Measurements from ENCODE around the gene ZNF408.
A peak's percentile ranks its signal among the peaks of the same experiment; 100 is the strongest.

The ZNF408 gene

DNA sequence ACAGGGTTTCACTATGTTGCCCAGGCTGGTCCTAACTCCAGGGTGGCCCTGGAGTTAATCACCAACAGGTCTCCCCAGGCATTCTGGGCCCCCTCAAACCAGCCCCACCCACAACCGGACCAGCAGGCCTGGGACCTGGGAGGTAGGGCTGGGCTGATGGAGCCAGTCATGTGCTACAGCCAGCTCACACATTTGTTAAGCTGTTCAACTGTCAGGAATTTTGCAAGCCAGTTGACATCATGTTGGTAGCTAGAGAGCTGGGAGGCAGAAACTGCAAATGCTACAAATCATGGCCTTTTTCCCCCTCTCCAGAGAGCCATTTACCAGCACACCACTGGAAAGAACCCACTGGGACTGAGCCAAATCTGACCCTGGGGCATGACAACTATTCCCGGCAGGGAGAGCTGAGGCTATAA lies 7.2 kb upstream of the ZNF408 start:
- TF ChIP-seq, protein P1, sequence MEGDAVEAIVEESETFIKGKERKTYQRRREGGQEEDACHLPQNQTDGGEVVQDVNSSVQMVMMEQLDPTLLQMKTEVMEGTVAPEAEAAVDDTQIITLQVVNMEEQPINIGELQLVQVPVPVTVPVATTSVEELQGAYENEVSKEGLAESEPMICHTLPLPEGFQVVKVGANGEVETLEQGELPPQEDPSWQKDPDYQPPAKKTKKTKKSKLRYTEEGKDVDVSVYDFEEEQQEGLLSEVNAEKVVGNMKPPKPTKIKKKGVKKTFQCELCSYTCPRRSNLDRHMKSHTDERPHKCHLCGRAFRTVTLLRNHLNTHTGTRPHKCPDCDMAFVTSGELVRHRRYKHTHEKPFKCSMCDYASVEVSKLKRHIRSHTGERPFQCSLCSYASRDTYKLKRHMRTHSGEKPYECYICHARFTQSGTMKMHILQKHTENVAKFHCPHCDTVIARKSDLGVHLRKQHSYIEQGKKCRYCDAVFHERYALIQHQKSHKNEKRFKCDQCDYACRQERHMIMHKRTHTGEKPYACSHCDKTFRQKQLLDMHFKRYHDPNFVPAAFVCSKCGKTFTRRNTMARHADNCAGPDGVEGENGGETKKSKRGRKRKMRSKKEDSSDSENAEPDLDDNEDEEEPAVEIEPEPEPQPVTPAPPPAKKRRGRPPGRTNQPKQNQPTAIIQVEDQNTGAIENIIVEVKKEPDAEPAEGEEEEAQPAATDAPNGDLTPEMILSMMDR (IDR thresholded peaks at IDR 0.05) = no peak
- TF ChIP-seq ZFX (IDR thresholded peaks at IDR 0.05; ENCODE audit: borderline replicate concordance) = no peak
- H3K27ac ChIP-seq = no peak overlapping the region

GRCh38 chr11:46694072-46694471 lies 6.8 kb upstream of the ZNF408 start:
- no peak overlapping the region for H3K27ac ChIP-seq
- TF ChIP-seq, protein P1 (IDR thresholded peaks at IDR 0.05) = no peak
- TF ChIP-seq ZFX (IDR thresholded peaks at IDR 0.05; ENCODE audit: borderline replicate concordance) = no peak

GRCh38 chr11:46694607-46695006 lies 6.2 kb upstream of the ZNF408 start:
- TF ChIP-seq, protein P1 (IDR thresholded peaks at IDR 0.05) = no peak
- no peak for TF ChIP-seq ZFX (IDR thresholded peaks at IDR 0.05; ENCODE audit: borderline replicate concordance)
- H3K27ac ChIP-seq = no peak overlapping the region

DNA sequence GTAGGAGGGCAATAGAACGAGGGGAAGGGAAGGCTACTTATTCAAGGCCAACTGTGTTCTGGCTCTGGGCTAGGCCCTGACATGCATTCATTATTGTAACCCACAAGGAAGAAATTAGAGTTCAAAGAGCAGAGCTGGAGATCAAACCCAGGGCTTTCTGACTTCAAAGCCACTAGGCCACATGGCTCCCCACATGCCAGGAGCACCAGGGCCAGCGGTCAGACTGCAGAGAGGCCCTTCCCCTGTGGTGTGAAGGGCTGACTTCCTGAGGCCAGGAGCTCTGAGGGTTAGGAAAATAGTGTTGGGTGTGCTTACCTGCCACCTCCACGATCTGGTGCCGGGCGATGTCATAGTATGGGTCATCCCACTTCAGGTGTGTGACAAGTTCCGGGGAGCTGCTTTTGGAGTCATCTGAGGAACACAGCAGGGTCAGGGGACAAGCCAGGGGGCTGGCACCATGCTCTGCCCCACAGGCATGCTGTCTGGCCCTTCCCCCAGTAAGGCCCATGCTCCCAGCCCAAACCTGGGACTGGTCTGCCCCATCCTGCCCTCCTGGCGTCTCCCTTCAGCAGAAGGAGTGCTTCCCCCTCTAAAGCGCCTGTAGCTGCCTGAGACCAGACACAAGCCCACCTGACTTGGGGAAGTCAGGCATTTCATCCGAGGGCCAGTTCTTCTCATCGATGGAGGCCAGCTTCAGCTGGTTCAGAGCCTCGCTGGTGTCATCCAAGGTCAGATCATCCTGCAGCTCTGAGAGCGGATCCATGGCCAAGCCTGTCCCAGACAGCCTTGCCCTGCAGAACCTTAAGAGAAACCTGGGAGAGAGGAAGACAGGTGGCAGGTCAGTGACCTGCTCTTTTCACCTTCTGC lies 5.3 kb upstream of the ZNF408 start:
- no peak for TF ChIP-seq ZFX (IDR thresholded peaks at IDR 0.05; ENCODE audit: borderline replicate concordance)
- TF ChIP-seq, protein P1 (IDR thresholded peaks at IDR 0.05) = no peak
- H3K27ac ChIP-seq = no peak overlapping the region

- no peak overlapping the region for H3K27ac ChIP-seq
- no peak for TF ChIP-seq ZFX (IDR thresholded peaks at IDR 0.05; ENCODE audit: borderline replicate concordance)
Measured at GRCh38 chr11:46696212-46696558, 4.6 kb upstream of the ZNF408 start.

DNA sequence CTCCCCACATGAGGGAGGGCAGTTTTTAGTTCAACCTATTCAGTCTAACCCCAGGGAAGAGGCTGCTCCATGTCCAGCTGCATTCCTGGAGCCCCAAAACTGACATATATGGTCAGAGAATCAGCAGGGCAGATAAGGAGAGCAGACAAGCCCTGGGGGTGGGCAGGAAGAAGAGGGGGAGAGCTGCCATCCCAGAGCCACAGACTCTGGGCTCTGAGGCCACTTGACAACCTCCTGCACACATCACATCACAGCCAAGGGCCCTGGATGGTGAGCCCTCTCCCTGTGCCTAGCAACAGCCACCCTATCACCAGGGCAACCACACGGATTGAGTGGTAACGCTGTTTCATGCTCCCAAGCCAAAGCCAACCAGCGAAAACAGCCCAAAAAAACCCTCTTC lies 3.5 kb upstream of the ZNF408 start:
- no peak overlapping the region for H3K27ac ChIP-seq
- TF ChIP-seq, protein P1 (IDR thresholded peaks at IDR 0.05) = no peak
- TF ChIP-seq ZFX (IDR thresholded peaks at IDR 0.05; ENCODE audit: borderline replicate concordance) = no peak

DNA sequence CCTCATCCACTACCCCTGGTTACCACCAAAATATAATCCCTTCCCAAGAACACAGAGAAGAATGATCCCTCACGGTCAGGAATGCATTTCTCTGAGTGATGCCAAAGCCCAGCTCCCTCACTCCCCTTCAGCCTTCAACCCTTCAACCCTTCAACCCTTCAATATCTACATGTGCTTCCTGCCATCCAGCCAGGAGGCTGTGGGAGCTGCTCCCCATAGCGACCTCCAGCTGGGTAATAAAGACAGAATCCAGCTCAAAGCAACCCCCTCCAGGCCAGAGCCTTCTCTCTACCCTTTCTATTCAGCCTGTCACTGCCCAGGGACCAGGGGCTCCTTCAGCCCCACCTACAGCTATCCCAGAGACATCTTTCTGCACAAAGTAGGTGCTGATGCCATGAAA lies 3.1 kb upstream of the ZNF408 start:
- peak overlapping the region; percentile 93; the same call in 1 of the 2 replicates for H3K27ac ChIP-seq
- TF ChIP-seq, protein P1 (IDR thresholded peaks at IDR 0.05) = no peak
- TF ChIP-seq ZFX (IDR thresholded peaks at IDR 0.05; ENCODE audit: borderline replicate concordance) = no peak

All from 22Rv1 (cell line).